Measurements from ENCODE around the gene TBC1D22B. TPM values are rescaled to one million over a fixed set of nuclear protein-coding genes. Genes with fewer than 3 reads are reported as not detected.
A peak's percentile ranks its signal among the peaks of the same experiment; 100 is the strongest.

Gene TBC1D22B
- total and polyA plus RNA-seq, 2 donors from 2014 or later: 9.7 to 12.8 TPM

GRCh38 chr6:37375376-37375775, 117.8 kb downstream of the TBC1D22B start:
- no peak for TF ChIP-seq CTCF (IDR thresholded peaks at IDR 0.05; ENCODE audit: borderline replicate concordance, extremely low read depth, insufficient read depth)
- Histone ChIP-seq H3K27ac (ENCODE audit: low read depth in 2 of 2, low read length in 2 of 2) (no peak overlapping the region), H3K4me3 (ENCODE audit: low read length in 3 of 3) (no peak overlapping the region), H3K4me1 (ENCODE audit: control insufficient read depth in 2 of 3, insufficient read depth in 2 of 3, low read depth in 1 of 3, low read length in 3 of 3) (peaks cover 0 to 6% (median 0%) of the 10 kb centered on the region in 3 donors), H3K27me3 (ENCODE audit: control insufficient read depth, insufficient read depth, low read length) (no peaks in the 10 kb centered on the region), H3K36me3 (ENCODE audit: control insufficient read depth in 2 of 3, insufficient read depth in 3 of 3, low read length in 3 of 3) (peaks cover 0 to 11% (median 2%) of the 10 kb centered on the region in 3 donors), H3K9ac (ENCODE audit: low read length in 3 of 3) (no peak overlapping the region), H3K9me3 (ENCODE audit: control insufficient read depth in 2 of 3, insufficient read depth in 1 of 3, low read length in 3 of 3) (no peaks in the 10 kb centered on the region)
- FAIRE-seq (no peak), DNase-seq (no peak)
- intact Hi-C loops (cut with DNase I): no loop called here

GRCh38 chr6:37376078-37376743, 118.6 kb downstream of the TBC1D22B start:
- intact Hi-C loops (cut with DNase I): no loop called here
- Histone ChIP-seq H3K4me3 (ENCODE audit: low read length in 3 of 3) (no peak overlapping the region), H3K9me3 (ENCODE audit: control insufficient read depth in 2 of 3, insufficient read depth in 1 of 3, low read length in 3 of 3) (no peaks in the 10 kb centered on the region), H3K27ac (ENCODE audit: low read depth in 2 of 2, low read length in 2 of 2) (no peak overlapping the region), H3K4me1 (ENCODE audit: control insufficient read depth in 2 of 3, insufficient read depth in 2 of 3, low read depth in 1 of 3, low read length in 3 of 3) (no peaks in the 10 kb centered on the region), H3K36me3 (ENCODE audit: control insufficient read depth in 2 of 3, insufficient read depth in 3 of 3, low read length in 3 of 3) (peaks cover 0 to 11% (median 2%) of the 10 kb centered on the region in 3 donors), H3K9ac (ENCODE audit: low read length in 3 of 3) (no peak overlapping the region), H3K27me3 (ENCODE audit: control insufficient read depth, insufficient read depth, low read length) (no peaks in the 10 kb centered on the region)
- TF ChIP-seq CTCF (IDR thresholded peaks at IDR 0.05; ENCODE audit: borderline replicate concordance, extremely low read depth, insufficient read depth): no peak
- DNase-seq (no peak), FAIRE-seq (no peak)

GRCh38 chr6:37381579-37381978, 124.0 kb downstream of the TBC1D22B start:
- TF ChIP-seq CTCF (IDR thresholded peaks at IDR 0.05; ENCODE audit: borderline replicate concordance, extremely low read depth, insufficient read depth): peak; percentile 20
- no peaks in the 10 kb centered on the region for H3K4me1 ChIP-seq (ENCODE audit: control insufficient read depth in 2 of 3, insufficient read depth in 2 of 3, low read depth in 1 of 3, low read length in 3 of 3)
- DNase-seq (peak in 4 of 5 donors; percentile 45 to 80 (median 62)), FAIRE-seq (no peak)
- no peak overlapping the region for H3K27ac ChIP-seq (ENCODE audit: low read depth in 2 of 2, low read length in 2 of 2)
- H3K36me3 ChIP-seq (ENCODE audit: control insufficient read depth in 2 of 3, insufficient read depth in 3 of 3, low read length in 3 of 3): peaks cover 0 to 4% (median 4%) of the 10 kb centered on the region in 3 donors
- no peak overlapping the region for H3K9ac ChIP-seq (ENCODE audit: low read length in 3 of 3)
- no peaks in the 10 kb centered on the region for H3K27me3 ChIP-seq (ENCODE audit: control insufficient read depth, insufficient read depth, low read length)
- intact Hi-C loops (cut with DNase I): no loop called here
- no peak overlapping the region for H3K4me3 ChIP-seq (ENCODE audit: low read length in 3 of 3)
- no peaks in the 10 kb centered on the region for H3K9me3 ChIP-seq (ENCODE audit: control insufficient read depth in 2 of 3, insufficient read depth in 1 of 3, low read length in 3 of 3)

Other genes with a start within 250 kb of the TBC1D22B start
- 30.4 TPM for gene PIM1, start 87.6 kb upstream of the TBC1D22B start, total RNA-seq
- 19.1 TPM for gene PIM1, start 87.6 kb upstream of the TBC1D22B start, polyA plus RNA-seq (ENCODE audit: insufficient read depth, low read depth, low replicate concordance)
- 0.72 TPM for gene TMEM217, start 372 bp downstream of the TBC1D22B start, total RNA-seq
- gene TMEM217, start 372 bp downstream of the TBC1D22B start, polyA plus RNA-seq (ENCODE audit: insufficient read depth, low read depth, low replicate concordance): 0.67 TPM
- 18.4 TPM for gene RNF8, start 96.2 kb downstream of the TBC1D22B start, total RNA-seq
- gene RNF8, start 96.2 kb downstream of the TBC1D22B start, polyA plus RNA-seq (ENCODE audit: insufficient read depth, low read depth, low replicate concordance): 18.5 TPM
- gene CMTR1, start 175.4 kb downstream of the TBC1D22B start, total RNA-seq: 35.6 TPM
- 17.3 TPM for gene CMTR1, start 175.4 kb downstream of the TBC1D22B start, polyA plus RNA-seq (ENCODE audit: insufficient read depth, low read depth, low replicate concordance)
- gene CCDC167, start 242.1 kb downstream of the TBC1D22B start, total RNA-seq: 15.7 TPM
- gene CCDC167, start 242.1 kb downstream of the TBC1D22B start, polyA plus RNA-seq (ENCODE audit: insufficient read depth, low read depth, low replicate concordance): 63.5 TPM